HEK293T (cell line): ENCODE measurements around the gene SLC22A13.

ENCODE experiments used
- ARNT ChIP-seq: fragments of 450-650 bp; IDR thresholded peaks from 2 replicates; pipeline ENCODE4 v1.6.1; 2017; ENCODE audit warnings: mild to moderate bottlenecking
- FOXM1 ChIP-seq: fragments of 450-650 bp; IDR thresholded peaks from 2 replicates; pipeline ENCODE4 v1.6.1; 2017; ENCODE audit warnings: mild to moderate bottlenecking, borderline replicate concordance
- HDGF ChIP-seq: fragments of 450-650 bp; IDR thresholded peaks from 2 replicates; pipeline ENCODE4 v1.6.1; 2017; ENCODE audit warnings: antibody characterized with exemption, borderline replicate concordance
- NFRKB ChIP-seq: fragments of 450-650 bp; IDR thresholded peaks from 2 replicates; pipeline ENCODE4 v1.6.1; 2016; ENCODE audit warnings: mild to moderate bottlenecking, moderate library complexity
- SP1 ChIP-seq: fragments of 450-650 bp; IDR thresholded peaks from 2 replicates; pipeline ENCODE4 v1.6.1; 2017
- SUZ12 ChIP-seq: fragments of 450-650 bp; IDR thresholded peaks from 2 replicates; pipeline ENCODE4 v1.6.1; 2016; ENCODE audit warnings: mild to moderate bottlenecking
- TARDBP ChIP-seq: fragments of 450-650 bp; IDR thresholded peaks from 2 replicates; pipeline ENCODE4 v1.6.1; 2016

GRCh38 chr3:38327335-38328009 is 61.9 kb downstream of the SLC22A13 start:
- no peak for TF ChIP-seq SP1
- TF ChIP-seq FOXM1: no peak
- no peak for TF ChIP-seq TARDBP
- no peak for TF ChIP-seq NFRKB
- no peak for TF ChIP-seq ARNT
- no peak for TF ChIP-seq SUZ12
- TF ChIP-seq HDGF: no peak
